Spleen (tissue), 7 donors: ENCODE measurements around the gene LRP1B.

Experiments
- CTCF ChIP-seq, 11 experiments: fragments of 200-600 bp in 7 of 11; fragments of 450-650 bp in 4 of 11; sonication (generic) in 4 of 11; IDR thresholded peaks in 8 of 11; conservative IDR thresholded peaks in 3 of 11; 1 replicate in 7 of 11; 2 replicates in 4 of 11; pipeline versions ENCODE4 v1.4.0 to v1.8.0; 2016 to 2021; ENCODE audit warnings: antibody characterized with exemption in 11 of 11, inconsistent platforms in 4 of 11, mild to moderate bottlenecking in 1 of 11
- POLR2A ChIP-seq, 3 donors: fragments of 450-650 bp; IDR thresholded peaks; one replicate each; pipeline ENCODE4 v1.5.1; 2017; ENCODE audit warnings: antibody characterized with exemption in 3 of 3, mild to moderate bottlenecking in 1 of 3
- donor health status: DM: no; HTN: no; CAD: no; lungs with moderate emphysema.
- donor health status: DM: no; HTN: no; CAD: no.
- donor health status: DM: no; HTN: no; CAD: no.

- TF ChIP-seq CTCF (IDR thresholded peaks at IDR 0.05 in 8 of 11, conservative IDR thresholded peaks at IDR 0.05 in 3 of 11), result no peak
- no peak for TF ChIP-seq POLR2A (IDR thresholded peaks at IDR 0.05)
Observed at GRCh38 chr2:140185076-140185475, 1945.7 kb downstream of the LRP1B start.
